Stimulated activated CD4-positive, alpha-beta T cell treated with anti-CD3 and anti-CD28 coated beads, TNF-alpha, amount 100 ng/mL, for 4 hours (primary cell): Measurements from ENCODE around the gene ACSF3.

Experiments
- DNase-seq, 3 experiments: peaks; one replicate each; pipeline ENCODE4 v3.0.0-alpha.2; 2020; ENCODE audit warnings: low read depth in 3 of 3

ACSF3 gene

DNA sequence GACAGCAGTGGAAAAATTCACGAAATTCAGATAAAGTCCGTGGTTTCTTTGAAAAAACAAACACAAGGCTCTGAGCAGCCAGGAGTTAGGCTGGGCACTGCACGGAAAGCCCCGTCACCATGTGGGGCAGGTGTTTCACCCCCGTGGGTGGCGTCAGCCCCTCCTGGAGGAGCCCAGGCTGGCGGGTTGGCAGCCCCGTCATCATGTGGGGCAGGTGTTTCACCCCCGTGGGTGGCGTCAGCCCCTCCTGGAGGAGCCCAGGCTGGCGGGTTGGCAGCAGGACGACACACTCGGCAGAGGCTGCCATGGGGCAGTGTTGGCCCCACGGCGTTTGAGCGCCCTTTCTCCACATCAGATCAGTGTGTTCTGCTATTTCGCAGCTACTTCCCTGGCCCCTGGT lies 38.1 kb downstream of the ACSF3 start:
- DNase-seq, result no peak

DNA sequence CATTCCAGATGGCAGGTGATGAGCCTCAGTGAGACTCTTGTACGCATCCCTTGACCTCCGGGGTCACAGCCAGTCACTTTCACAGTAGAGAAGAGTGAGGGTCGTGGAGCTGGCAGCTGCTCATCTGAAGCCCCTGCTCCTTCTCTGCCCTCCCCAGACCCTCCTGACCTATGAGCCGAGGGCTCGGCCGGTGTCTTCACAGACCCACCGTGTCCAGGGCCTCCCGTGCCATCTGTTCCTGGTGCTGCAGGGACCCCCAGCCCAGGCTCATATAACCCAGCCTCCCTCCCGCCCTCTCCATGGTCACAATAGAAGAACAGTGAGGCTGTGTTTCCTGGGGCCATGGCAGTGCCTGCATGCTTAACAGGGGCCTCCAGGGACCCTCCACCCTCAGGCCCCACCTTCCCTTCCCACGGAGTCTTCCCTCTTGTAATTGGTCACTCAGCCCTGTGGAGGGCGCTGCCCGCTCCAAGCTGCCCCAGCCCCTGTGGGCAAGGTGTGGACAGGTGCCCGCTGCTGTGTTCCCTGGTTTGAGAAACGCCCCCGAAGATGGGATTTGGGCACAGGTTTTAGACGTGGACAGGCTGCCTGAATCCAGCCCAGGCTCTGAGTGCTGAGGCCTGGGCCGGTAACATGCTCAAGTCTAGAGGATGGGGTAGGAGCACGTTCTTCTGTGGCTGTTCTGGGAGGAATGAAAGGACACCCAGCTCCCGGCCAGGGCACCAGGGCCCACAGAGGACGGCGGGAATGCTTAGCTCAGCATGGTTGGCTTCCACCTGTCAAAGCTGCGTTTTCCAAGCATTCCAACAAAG lies 38.7 kb downstream of the ACSF3 start:
- no peak for DNase-seq

DNA sequence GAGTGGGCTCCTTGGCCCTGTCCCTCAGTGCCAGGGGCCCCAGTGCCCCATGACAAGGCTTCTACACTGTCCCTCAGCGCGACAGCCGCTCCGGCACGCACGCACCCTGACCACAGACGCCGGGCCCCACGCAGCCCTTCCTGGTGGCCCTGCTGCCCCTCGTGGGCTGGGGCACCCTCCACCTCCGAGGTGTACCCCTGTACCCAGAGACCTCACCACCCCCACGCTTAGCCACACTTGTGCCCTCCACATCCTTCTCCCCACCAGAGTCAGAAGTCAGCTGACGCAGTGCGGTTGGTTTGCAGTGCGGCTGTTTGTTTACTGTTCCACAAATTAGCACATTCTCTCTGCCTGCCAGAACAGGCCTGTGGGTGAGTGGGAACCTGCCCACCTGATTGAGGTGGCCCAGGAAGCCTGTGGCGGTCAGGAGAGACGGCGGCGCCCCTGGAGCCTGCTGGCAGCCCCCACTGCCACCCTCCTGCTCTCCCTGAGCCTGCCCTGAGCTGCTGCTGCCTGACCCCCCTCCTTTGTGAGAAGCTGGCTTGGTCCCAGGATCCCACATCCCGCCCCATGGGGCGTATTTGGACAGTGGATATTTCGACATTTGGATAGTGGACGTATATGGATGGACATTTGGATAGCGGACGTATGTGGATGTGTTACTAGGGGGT lies 39.9 kb downstream of the ACSF3 start:
- DNase-seq, result no peak

DNA sequence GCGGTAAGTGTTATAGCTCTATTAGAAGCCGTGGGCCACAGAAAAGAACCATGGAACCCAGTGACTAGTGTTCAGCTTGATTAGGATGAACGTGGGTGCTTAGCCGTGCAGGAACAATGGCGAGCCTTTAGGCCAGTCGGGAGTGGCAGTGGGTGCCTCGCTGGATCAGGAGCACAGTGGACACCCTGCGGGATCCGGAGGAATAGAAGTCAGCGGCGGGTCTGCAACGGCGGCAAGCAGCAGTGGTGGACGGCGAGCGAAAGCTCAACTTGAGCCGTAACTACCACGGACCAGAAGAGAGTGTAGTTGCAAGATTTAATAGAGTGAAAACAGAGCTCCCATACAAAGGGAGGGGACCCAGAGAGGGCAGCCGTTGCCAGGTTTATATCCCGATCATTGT lies 40.6 kb downstream of the ACSF3 start:
- DNase-seq, result no peak

DNA sequence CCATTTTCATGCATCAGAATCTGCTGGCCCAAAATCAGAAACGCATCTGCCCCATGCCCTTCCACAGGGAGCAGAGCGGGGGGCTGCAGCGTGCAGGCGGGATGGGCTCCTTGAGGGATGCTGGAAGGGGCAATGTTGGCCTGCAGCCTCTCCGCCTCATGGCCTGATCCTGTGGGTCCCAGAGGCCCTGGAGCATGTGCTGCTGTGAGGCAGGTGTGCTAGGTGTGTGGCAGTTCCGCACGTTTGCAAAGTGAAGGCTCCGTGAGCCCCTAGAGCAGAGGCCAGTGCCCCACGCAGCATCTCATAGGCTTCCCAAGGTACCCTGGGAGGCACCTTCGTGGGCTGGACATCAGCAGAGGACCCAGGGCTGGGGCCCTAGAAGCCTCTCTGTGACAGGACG lies 41.5 kb downstream of the ACSF3 start:
- no peak for DNase-seq

DNA sequence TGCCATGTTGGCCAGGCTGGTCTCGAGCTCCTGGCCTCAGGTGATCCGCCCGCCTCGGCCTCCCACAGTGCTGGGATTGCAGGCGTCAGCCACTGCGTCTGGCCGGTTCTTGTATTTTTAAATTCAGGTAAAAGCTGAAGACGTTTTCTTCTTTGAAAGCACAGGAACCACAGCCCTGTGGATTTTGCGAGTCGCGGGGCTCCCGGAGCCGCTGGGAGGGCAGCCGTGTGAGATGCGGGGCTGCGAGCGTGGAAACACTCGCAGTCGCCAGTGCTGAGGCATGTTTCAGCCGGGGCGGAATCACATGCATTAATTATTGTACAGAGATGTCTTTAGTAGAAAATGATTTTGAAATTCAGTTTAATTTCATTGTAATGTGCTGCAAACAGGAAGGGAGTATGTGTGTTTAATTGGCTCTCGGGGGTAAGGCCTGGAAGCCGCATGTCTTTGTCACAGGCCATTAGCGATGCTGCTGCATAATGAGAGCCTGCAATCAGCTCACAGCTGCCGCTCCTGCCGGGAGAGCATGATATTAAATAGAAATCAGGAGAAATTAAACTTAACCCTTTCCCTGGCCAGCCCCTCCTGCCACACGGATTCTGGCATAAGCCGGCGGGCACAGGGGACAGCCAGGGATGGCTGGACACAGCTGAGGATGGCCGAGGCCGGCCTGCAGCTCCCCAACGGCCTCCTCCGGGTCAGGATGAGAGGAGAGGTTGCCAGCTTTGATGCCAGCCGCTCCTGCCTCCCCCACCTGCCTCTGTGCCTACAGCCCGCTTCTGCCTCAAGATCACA lies 42.5 kb downstream of the ACSF3 start:
- DNase-seq, result no peak

DNA sequence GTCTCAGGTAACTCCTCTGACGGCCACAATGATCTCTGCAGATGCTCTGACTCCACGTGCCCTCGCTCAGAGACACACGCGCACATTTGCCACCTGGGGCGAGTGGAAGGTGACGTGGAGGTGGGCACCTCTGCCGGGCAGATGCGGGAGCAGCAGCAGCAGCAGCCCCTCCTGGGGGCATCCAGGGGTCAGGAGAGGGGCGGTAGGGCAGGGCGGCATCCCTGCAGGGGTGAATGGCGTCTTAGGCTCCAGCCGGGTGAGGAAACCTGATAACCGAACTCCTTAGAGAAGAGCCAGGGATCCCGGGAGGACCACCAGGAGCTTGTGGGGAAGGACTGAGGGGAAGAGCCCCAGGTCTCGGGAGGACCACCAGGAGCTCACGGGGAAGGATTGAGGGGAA lies 43.3 kb downstream of the ACSF3 start:
- DNase-seq, result no peak

DNA sequence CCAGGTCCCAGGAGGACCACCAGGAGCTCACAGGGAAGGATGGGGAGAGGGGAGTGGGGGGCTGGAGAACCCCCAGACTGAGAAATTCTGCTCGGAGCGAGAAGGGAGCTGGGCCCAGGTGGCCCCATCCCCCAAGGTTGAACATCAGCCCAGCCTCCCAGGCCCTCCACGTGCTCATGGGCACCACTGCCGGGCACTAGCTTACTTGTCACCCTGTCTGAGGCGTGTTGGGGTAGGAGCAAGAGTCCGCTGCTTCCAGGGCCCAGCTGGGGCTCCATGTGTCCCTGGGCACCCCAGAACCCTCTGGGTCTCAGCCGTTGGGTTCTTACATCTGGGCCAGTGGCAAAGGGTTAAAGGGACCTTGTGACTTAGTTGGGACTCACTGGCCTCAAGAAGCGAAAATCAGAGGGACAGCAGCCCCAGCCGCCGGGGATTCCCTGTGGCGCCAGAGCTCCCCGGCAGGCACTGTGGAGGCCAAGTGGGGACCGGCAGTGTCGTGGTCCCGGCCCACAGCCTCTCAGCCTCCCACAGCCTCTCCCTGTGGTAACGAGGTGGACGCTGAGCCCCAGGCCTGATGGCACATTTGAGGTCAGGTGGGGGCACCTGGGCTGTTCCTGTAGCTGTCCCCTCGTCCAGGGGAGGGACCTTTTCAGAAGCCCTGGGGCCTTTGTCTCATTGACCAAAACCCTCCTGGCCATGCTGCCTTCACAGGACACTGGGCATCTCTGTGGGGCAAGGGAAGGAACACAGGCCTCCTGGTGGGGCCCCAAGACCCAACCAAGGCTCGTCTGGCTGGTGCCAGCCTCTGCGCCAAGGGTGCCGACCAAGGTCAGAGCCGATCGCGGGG lies 44.2 kb downstream of the ACSF3 start:
- no peak for DNase-seq

DNA sequence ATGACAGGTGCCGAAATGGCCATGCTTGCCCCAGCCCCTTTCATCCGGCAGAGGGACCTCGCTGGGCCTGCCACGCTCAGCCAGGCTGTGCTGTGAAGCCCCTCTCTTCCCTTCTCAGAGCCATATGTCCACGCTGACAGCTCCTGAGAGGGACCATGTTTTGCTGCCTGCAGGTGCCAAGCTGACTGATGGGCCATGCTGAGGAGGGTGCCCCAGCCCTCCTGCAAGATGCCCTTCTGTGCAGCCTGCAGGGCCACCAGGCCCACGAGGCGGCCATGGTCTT lies 44.8 kb downstream of the ACSF3 start:
- no peak for DNase-seq

DNA sequence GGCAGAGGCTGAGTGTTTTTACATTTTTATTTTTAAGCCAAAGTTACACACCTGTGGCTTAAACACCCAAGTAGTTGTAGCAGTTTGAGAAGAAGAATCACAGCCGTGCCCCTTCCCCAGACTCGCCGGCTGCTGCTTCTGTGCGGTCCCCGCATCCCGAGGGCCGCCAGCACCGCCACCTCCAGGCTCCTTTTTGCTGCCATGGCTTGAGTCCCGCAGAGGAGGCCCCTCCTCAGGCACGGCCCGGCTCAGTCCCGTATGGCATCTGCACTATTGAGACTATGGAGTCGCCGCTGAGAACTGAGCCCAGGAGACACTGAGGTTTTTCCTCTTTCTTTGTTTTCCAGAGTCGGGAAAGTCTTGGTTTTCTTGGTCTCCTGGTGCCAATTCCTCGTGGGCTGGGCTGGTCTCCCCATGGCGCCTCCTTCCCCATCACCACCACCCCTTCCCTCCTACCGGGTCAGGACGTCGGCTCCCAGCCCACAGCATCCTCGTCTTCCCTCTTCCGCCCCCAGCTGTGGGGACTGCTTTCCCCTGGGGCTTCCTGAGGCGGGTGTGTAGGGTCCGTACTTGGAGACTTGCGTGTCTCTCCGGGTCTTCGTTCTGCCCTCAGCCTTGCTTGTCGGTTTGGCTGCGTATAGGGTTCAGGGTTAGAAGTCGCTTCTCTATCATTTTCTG lies 45.3 kb downstream of the ACSF3 start:
- no peak for DNase-seq

DNA sequence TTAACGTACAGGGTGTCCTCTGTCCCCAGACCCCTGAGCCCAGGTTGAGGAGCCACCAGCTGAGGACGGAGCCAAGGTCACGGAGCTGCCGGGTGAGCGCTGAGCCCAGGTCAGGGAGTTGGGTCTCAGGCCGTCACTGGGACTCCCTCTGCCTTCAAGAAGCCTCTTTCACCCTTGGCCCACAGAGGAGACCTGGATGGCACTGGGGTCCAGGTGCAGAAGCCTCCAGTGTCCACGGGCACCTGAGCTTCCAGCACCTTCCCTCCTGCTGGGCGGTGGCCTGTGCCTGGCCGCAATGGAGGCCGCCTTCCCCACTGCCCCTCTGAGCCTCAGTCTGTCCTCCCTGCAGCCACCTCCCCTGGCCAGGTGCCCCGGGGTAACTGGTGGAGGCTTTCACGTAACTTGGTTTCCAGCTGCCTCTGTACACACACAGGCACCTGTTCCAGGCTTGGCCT lies 46.3 kb downstream of the ACSF3 start:
- no peak for DNase-seq

DNA sequence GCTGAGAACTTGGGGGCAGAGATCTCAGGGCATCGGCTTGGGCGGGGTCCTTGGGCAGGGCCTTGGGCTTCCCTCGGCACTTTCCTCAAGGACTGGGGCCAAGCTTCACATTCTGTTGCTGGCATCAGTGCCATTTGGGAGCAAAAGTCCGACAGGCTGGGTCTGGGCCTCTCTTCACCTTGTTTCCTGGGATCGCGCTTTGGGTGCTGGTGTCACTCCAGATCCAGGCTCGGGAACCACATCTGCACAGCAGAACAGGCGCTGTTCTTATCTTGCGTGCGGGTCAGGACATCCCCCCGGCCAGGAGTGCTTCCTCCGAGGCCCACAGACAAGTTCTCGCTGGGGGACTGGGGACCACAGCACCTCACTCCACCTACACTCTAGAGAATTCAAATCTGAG lies 46.7 kb downstream of the ACSF3 start:
- DNase-seq, result no peak

DNA sequence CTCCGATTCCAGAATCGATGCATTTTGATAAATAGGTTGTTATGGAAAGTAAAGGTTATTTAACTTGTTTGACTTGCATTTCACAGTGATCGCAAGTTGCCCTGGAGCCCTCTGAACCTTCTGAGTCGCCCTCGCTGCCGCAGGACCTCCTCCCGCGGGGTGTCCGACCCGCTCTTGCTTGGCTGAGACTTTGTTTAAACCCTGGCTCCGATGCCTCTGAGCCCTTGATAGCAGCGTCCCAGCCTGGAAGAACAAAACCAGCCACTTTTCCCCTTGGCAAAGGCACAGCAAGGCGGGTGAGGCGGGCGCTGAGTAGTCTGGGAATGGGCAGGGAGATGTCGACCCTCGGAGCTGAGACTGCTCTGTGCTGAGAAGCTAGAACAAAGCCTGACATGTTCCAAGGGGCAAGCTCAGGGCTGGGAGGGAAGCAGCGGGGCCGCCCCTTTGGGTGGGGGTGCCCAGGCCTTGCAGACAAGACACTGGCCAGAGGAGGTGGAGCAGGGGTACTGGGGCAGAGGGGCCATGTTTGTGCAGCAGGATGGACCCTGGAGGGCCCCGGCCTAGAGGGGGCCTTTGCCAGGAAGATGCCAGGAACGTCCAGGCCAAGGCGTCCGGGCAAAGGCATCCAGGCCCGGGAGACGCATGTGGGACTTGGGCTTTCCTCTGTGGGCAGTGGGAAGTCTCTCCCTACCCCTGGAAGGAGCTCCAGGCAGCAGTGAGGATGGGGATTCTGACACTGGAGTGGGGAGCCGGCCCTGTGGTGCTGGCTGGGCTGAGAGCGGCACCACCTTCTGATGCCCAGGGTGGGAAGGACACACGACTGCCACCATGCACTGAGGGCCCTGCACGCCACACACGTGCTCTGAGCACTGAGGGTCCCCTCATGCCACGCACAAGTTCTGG lies 47.6 kb downstream of the ACSF3 start:
- no peak for DNase-seq

DNA sequence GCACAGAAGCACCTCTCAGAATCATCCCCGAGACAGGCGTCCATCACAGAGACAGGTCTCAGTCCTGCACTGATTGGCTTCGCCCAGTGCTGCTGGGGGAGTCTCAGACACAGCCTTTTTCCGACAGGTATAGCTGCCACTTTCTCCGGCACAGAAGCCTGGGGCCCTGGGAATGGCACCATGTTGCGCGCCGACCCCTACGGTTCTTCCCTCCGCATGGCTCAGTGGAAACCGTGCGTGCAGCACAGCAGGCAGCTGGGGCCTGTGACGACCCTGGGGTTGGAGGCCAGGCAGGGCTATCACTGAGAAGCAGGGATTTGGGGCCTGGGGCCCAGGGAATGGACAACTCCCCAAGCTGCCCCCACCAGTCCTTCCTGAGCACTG lies 48.2 kb downstream of the ACSF3 start:
- DNase-seq, result no peak

DNA sequence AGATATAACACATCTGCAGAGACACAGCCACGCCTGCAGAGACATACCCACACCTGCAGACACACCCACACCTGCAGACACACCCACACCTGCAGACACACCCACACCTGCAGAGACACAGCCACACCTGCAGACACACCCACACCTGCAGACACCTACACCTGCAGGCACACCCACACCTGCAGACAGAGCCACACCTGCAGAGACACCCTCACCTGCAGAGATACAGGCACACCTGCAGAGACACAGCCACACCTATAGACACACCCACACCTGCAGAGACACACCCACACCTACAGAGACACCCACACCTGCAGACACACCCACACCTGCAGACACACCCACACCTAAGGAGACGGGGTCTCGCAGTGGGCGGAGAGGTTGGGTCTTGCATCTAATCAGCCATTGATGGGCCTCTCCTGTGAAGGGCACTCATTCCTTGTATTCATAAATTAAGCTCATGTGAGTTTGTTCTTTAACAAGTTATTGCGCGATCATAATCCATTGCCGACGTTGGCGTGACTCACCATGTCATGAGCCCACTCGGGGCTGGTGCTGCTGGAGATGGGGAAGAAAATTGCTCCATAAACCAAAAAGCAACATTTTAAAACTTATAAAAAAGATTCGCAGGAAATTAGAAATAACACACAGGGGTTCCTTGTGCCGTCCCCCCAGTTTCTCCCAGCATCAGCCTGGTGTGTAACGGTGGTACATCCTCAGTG lies 49.0 kb downstream of the ACSF3 start:
- DNase-seq, result no peak

DNA sequence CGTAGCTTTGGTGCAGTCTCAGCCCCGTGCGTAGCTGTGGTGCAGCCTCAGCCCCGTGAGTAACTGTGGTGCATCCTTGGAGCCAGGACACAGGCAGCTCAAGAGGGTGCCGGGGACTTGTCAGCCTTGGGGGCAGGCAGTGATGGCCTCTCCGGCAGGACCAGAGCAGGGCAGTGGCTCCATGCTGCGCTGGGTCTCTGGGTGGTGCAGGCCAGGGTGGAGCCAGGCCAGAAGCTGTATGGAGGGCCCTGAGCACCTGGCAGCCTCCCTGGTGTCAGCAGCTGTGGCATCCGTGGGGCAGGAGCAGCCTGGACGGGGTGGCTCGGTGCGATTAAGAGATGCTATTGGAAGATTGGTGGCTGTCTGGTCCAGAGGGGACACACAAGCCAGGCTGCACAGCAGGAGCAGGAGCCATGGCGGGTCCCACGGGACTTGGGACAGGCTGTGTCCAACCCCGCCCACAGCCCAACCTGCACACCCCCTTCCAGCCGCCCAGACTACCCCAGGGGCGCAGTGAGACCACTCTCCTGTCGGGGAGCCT lies 49.6 kb downstream of the ACSF3 start:
- DNase-seq, result no peak

DNA sequence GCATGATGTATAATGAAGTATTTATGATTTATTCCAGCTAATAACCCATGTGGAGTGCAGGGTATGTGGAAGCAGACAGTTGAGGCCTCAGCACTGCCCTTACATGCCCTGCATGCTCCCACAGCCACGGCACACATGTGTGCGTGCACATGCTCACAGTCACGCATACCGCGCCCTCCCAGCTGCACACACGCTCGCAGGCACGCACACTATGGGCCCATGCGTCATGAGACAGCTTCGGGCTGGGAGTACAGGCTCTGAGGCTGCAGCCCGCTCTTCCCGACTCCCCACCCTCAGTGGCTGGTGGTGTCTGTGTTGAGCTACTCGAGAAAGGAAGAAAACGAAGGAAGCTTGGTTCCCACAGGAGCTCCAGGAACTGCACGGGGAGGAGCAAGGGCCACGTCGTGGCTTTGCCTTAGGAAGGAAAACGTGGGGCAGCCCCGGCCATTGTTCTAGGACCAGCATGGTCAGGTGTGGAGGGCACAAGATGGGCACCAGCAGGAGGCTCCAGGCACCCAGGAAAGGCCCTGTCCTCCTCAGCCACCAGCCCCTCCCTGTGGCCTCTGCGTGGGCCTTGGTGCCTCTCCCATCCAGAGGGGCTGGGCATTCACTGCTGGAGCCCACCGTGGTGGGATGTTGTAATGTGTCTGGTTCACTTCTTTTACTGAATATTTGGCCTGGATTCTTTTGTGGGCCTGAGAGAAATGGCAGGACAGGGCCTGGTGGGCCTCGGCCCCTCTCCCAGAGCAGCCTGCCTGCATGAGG lies 50.4 kb downstream of the ACSF3 start:
- no peak for DNase-seq

DNA sequence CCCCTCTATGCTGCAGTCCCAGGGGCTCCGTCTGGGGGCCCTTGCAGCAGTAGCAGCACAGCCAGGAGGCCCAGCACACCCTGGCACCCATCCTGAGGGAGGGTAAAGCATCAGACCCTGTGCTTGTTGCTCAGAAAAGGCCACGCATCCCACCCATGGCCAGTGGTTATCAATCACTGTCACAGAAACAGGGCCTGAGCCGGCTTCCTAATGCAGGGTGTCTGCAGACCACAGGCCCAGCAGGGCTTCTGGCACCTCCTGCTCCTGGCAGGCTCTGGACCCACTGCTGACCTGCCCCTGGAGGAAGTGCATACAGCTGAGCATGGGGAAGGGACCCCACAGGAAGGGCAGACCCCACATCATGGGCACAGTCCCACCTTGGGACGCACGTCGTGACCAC lies 51.0 kb downstream of the ACSF3 start:
- DNase-seq, result no peak
